ENCODE data around the gene SEC14L2. TPM values are rescaled to one million over a fixed set of nuclear protein-coding genes. Genes with fewer than 3 reads are reported as not detected.

The SEC14L2 gene
- total and polyA plus RNA-seq, 10 of the 15 experiments (the other 5 are each of a cell fraction or from before 2014, with no cell fraction given) = 0.08 to 4.0 (median 0.48) TPM

DNA sequence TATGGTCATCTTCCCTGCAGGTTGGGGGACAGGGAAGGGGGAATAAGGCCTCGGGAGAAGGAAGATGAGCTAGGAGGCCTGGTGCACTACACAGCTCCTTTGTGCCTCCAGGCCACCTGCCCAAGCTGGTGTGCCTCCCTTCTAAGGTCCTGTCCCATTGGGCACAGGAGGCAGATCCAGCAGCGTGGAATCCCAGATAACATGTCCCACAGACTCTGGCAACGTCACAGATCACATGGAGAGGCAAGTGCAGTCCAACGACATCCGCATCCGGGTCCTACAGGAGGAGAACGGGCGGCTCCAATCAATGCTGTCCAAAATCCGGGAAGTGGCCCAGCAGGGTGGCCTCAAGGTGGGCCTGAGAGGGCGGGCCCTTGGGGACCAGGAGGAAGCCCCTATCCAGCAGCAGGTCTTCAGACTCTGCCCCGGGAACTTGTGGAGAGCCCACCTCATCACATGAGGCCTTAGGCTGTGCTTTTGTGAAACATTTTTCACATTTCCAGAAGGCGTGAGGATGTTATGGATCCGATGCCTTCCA, 21.4 kb upstream of the SEC14L2 start (continued):
- TF ChIP-seq ELK1 (IDR thresholded peaks at IDR 0.05; ENCODE audit: low read depth, low read length) = no peak
- TF ChIP-seq FOXK2 (IDR thresholded peaks at IDR 0.05) = no peak
- no peak for TF ChIP-seq KDM1A (IDR thresholded peaks at IDR 0.05; ENCODE audit: borderline replicate concordance)
- TF ChIP-seq RAD21 (IDR thresholded peaks at IDR 0.05; ENCODE audit: insufficient read depth, low read depth, low read length) = no peak
- no peak for TF ChIP-seq NFIC (IDR thresholded peaks at IDR 0.05; ENCODE audit: low read depth, low read length)

GRCh38 chr22:30380011-30380410, 16.8 kb upstream of the SEC14L2 start:
- in situ Hi-C loops (cut with MboI) (no loop called here), intact Hi-C loops (cut with micrococcal nuclease; ENCODE audit: unreplicated experiment) (no loop called here)
- ChIA-PET SMC1A (ENCODE audit: uncharacterized antibody, unreplicated experiment) (interaction anchor here (1.1 to 14.7 kb wide), 2 partner anchors 12 to 92 kb away, joined by 3 to 201 read pairs; partner anchors contain the start of gene CASTOR1), POLR2A (no interaction called here), RAD21 (ENCODE audit: unreplicated experiment) (interaction anchor here (3.3 kb wide), 1 partner anchor 92 kb away, joined by 14 read pairs; no protein-coding TSS in a partner anchor), CTCF (interaction anchor here (1.4 to 14.9 kb wide), 2 partner anchors 93 to 117 kb away, joined by 4 to 436 read pairs; partner anchors contain the start of gene CASTOR1)
- Histone ChIP-seq H3K4me2 (ENCODE audit: control insufficient read depth, insufficient read depth) (no peak overlapping the region), H2AFZ (ENCODE audit: control insufficient read depth, low read depth, low read length) (no peak overlapping the region), H3K4me1 (ENCODE audit: control insufficient read depth, insufficient read depth, low read length) (no peaks in the 10 kb centered on the region), H3K79me2 (ENCODE audit: control insufficient read depth, insufficient read depth, low read length) (no peaks in the 10 kb centered on the region), H3K36me3 (ENCODE audit: control insufficient read depth in 2 of 2, insufficient read depth in 2 of 2, low read length in 1 of 2) (no peaks in the 10 kb centered on the region), H3K9ac (ENCODE audit: control insufficient read depth, insufficient read depth, low read length) (no peak overlapping the region), H3K9me3 (replicated peaks; ENCODE audit: control insufficient read depth, insufficient read depth, low read length) (no peaks in the 10 kb centered on the region), H4K20me1 (ENCODE audit: control insufficient read depth, insufficient read depth) (no peaks in the 10 kb centered on the region), H3K4me3 (no peak overlapping the region), H3K27ac (ENCODE audit: control insufficient read depth, insufficient read depth) (no peak overlapping the region), H3K27me3 (replicated peaks in 1 of 2; ENCODE audit: control insufficient read depth in 2 of 2, insufficient read depth in 2 of 2, low read length in 1 of 2) (no peaks in the 10 kb centered on the region)
- FAIRE-seq (no peak), ATAC-seq (no peak), DNase-seq (ENCODE audit: low read depth, low spot score) (no peak)
- no TSS peak for BruUV-seq (replicated peaks)
- 87% methylated on average over 20 of the region's 20 CpGs for WGBS (ENCODE audit: insufficient coverage, insufficient replicate concordance, low lambda C conversion rate, missing lambda C conversion rate)
- no peak for TF ChIP-seq SUZ12 (IDR thresholded peaks at IDR 0.05; ENCODE audit: unreplicated experiment)
- TF ChIP-seq, protein P1, sequence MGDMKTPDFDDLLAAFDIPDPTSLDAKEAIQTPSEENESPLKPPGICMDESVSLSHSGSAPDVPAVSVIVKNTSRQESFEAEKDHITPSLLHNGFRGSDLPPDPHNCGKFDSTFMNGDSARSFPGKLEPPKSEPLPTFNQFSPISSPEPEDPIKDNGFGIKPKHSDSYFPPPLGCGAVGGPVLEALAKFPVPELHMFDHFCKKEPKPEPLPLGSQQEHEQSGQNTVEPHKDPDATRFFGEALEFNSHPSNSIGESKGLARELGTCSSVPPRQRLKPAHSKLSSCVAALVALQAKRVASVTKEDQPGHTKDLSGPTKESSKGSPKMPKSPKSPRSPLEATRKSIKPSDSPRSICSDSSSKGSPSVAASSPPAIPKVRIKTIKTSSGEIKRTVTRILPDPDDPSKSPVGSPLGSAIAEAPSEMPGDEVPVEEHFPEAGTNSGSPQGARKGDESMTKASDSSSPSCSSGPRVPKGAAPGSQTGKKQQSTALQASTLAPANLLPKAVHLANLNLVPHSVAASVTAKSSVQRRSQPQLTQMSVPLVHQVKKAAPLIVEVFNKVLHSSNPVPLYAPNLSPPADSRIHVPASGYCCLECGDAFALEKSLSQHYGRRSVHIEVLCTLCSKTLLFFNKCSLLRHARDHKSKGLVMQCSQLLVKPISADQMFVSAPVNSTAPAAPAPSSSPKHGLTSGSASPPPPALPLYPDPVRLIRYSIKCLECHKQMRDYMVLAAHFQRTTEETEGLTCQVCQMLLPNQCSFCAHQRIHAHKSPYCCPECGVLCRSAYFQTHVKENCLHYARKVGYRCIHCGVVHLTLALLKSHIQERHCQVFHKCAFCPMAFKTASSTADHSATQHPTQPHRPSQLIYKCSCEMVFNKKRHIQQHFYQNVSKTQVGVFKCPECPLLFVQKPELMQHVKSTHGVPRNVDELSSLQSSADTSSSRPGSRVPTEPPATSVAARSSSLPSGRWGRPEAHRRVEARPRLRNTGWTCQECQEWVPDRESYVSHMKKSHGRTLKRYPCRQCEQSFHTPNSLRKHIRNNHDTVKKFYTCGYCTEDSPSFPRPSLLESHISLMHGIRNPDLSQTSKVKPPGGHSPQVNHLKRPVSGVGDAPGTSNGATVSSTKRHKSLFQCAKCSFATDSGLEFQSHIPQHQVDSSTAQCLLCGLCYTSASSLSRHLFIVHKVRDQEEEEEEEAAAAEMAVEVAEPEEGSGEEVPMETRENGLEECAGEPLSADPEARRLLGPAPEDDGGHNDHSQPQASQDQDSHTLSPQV (IDR thresholded peaks at IDR 0.05) = no peak
- no peak for TF ChIP-seq EGR1 (IDR thresholded peaks at IDR 0.05; ENCODE audit: borderline replicate concordance in 1 of 2, low read depth in 2 of 2, low read length in 2 of 2)
- TF ChIP-seq MXI1 (IDR thresholded peaks at IDR 0.05; ENCODE audit: low read depth, low read length) = no peak
- no peak for TF ChIP-seq CHD2 (IDR thresholded peaks at IDR 0.05; ENCODE audit: borderline replicate concordance, low read depth, low read length)
- no peak for TF ChIP-seq CBFB (IDR thresholded peaks at IDR 0.05; ENCODE audit: low read depth)
- no peak for TF ChIP-seq YBX1 (IDR thresholded peaks at IDR 0.05)
- no peak for TF ChIP-seq JUNB (IDR thresholded peaks at IDR 0.05)
- TF ChIP-seq IRF4 (IDR thresholded peaks at IDR 0.05; ENCODE audit: low read depth, low read length) = no peak
- TF ChIP-seq, protein P2, sequence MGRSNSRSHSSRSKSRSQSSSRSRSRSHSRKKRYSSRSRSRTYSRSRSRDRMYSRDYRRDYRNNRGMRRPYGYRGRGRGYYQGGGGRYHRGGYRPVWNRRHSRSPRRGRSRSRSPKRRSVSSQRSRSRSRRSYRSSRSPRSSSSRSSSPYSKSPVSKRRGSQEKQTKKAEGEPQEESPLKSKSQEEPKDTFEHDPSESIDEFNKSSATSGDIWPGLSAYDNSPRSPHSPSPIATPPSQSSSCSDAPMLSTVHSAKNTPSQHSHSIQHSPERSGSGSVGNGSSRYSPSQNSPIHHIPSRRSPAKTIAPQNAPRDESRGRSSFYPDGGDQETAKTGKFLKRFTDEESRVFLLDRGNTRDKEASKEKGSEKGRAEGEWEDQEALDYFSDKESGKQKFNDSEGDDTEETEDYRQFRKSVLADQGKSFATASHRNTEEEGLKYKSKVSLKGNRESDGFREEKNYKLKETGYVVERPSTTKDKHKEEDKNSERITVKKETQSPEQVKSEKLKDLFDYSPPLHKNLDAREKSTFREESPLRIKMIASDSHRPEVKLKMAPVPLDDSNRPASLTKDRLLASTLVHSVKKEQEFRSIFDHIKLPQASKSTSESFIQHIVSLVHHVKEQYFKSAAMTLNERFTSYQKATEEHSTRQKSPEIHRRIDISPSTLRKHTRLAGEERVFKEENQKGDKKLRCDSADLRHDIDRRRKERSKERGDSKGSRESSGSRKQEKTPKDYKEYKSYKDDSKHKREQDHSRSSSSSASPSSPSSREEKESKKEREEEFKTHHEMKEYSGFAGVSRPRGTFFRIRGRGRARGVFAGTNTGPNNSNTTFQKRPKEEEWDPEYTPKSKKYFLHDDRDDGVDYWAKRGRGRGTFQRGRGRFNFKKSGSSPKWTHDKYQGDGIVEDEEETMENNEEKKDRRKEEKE (IDR thresholded peaks at IDR 0.05) = no peak
- TF ChIP-seq SMAD5 (IDR thresholded peaks at IDR 0.05; ENCODE audit: low read depth) = no peak

Data from GM12878 (cell line).